ENCODE measurements around the gene GPS1. TPM values are rescaled to one million over a fixed set of nuclear protein-coding genes. Genes with fewer than 3 reads are reported as not detected.

GPS1 gene
- total and polyA plus RNA-seq, 8 donors: 69.2 to 101 (median 78.8) TPM

GRCh38 chr17:82104797-82105416 is 53.2 kb downstream of the GPS1 start:
- Histone ChIP-seq H3K4me3 (no peak overlapping the region), H3K9me3 (no peaks in the 10 kb centered on the region), H3K27me3 (no peaks in the 10 kb centered on the region), H3K4me1 (peaks cover 28 to 70% of the 10 kb centered on the region in 2 donors), H3K27ac (peak overlapping the region in 1 of 2 donors; percentile 84), H3K36me3 (no peaks in the 10 kb centered on the region)
- no peak for DNase-seq
- ATAC-seq: no peak
- TF ChIP-seq CTCF (IDR thresholded peaks at IDR 0.05): no peak
- intact Hi-C loops (cut with DNase I): no loop called here

GRCh38 chr17:82105417-82105881 is 53.8 kb downstream of the GPS1 start:
- peak overlapping the region in 1 of 2 donors; percentile 37 for H3K4me3 ChIP-seq
- peaks cover 28 to 65% of the 10 kb centered on the region in 2 donors for H3K4me1 ChIP-seq
- DNase-seq (no peak), ATAC-seq (no peak)
- no peak for TF ChIP-seq CTCF (IDR thresholded peaks at IDR 0.05)
- intact Hi-C loops (cut with DNase I): no loop called here
- H3K27ac ChIP-seq: peak overlapping the region; percentile 84 to 87
- H3K9me3 ChIP-seq: no peaks in the 10 kb centered on the region
- no peaks in the 10 kb centered on the region for H3K36me3 ChIP-seq
- no peaks in the 10 kb centered on the region for H3K27me3 ChIP-seq

GRCh38 chr17:82105882-82106687 is 54.4 kb downstream of the GPS1 start:
- Histone ChIP-seq H3K27me3 (no peaks in the 10 kb centered on the region), H3K4me3 (peak overlapping the region; percentile 6 to 37), H3K9me3 (no peaks in the 10 kb centered on the region), H3K27ac (peak overlapping the region; percentile 84 to 87), H3K36me3 (no peaks in the 10 kb centered on the region), H3K4me1 (peaks cover 28 to 64% of the 10 kb centered on the region in 2 donors)
- peak; percentile 78 for ATAC-seq
- intact Hi-C loops (cut with DNase I): no loop called here
- TF ChIP-seq CTCF (IDR thresholded peaks at IDR 0.05): peak in 1 of 2 donors; percentile 54
- peak; percentile 33 to 91 (median 66) for DNase-seq

- peak; percentile 34 for ATAC-seq
These were observed 55.1 kb downstream of the GPS1 start for GRCh38 chr17:82106688-82107305.

More at GRCh38 chr17:82106688-82107305, 55.1 kb downstream of the GPS1 start:
- Histone ChIP-seq H3K9me3 (no peaks in the 10 kb centered on the region), H3K4me1 (peaks cover 28 to 57% of the 10 kb centered on the region in 2 donors), H3K27me3 (no peaks in the 10 kb centered on the region), H3K36me3 (no peaks in the 10 kb centered on the region), H3K4me3 (peak overlapping the region in 1 of 2 donors; percentile 37), H3K27ac (peak overlapping the region; percentile 84 to 87)
- no peak for DNase-seq
- intact Hi-C loops (cut with DNase I): no loop called here
- no peak for TF ChIP-seq CTCF (IDR thresholded peaks at IDR 0.05)

Other genes starting within 250 kb of the GPS1 start
- under 1 TPM in 1 of 2 donors, not detected in 1; 0.13 TPM for gene GCGR, start 247.7 kb upstream of the GPS1 start, total RNA-seq
- under 1 TPM in 4 of 6 donors, not detected in 2; 0.14 to 0.37 (median 0.29) TPM for gene GCGR, start 247.7 kb upstream of the GPS1 start, polyA plus RNA-seq (ENCODE audit: insufficient read length in 6 of 6)
- gene MCRIP1, start 218.6 kb upstream of the GPS1 start, total RNA-seq: 10 to 100 TPM; 61.7 to 74.0 TPM
- gene MCRIP1, start 218.6 kb upstream of the GPS1 start, polyA plus RNA-seq (ENCODE audit: insufficient read length in 6 of 6): 10 to 100 TPM; 67.6 to 97.6 (median 89.2) TPM
- gene PPP1R27, start 216.8 kb upstream of the GPS1 start, total RNA-seq: not detected
- under 1 TPM in 2 of 6 donors, not detected in 4; 0.11 to 0.28 TPM for gene PPP1R27, start 216.8 kb upstream of the GPS1 start, polyA plus RNA-seq (ENCODE audit: insufficient read length in 6 of 6)
- gene P4HB, start 191.4 kb upstream of the GPS1 start, total RNA-seq: 100 to 1,000 TPM; 851 to 935 TPM
- 100 to 1,000 TPM; 485 to 650 (median 511) TPM for gene P4HB, start 191.4 kb upstream of the GPS1 start, polyA plus RNA-seq (ENCODE audit: insufficient read length in 6 of 6)
- 100 to 1,000 TPM; 339 to 481 TPM for gene ARHGDIA, start 180.6 kb upstream of the GPS1 start, total RNA-seq
- 100 to 1,000 TPM; 139 to 266 (median 174) TPM for gene ARHGDIA, start 180.6 kb upstream of the GPS1 start, polyA plus RNA-seq (ENCODE audit: insufficient read length in 6 of 6)
- gene ALYREF, start 160.3 kb upstream of the GPS1 start, total RNA-seq: 10 to 100 TPM; 42.7 to 69.7 TPM
- gene ALYREF, start 160.3 kb upstream of the GPS1 start, polyA plus RNA-seq (ENCODE audit: insufficient read length in 6 of 6): 10 to 100 TPM; 60.4 to 85.9 (median 68.0) TPM
- gene ANAPC11, start 160.2 kb upstream of the GPS1 start, total RNA-seq: 100 to 1,000 TPM; 121 to 124 TPM
- 100 to 1,000 TPM in 1 of 6 donors, 10 to 100 TPM in 5; 64.2 to 100 (median 82.8) TPM for gene ANAPC11, start 160.2 kb upstream of the GPS1 start, polyA plus RNA-seq (ENCODE audit: insufficient read length in 6 of 6)
- gene NPB, start 149.7 kb upstream of the GPS1 start, total RNA-seq: under 1 TPM; 0.26 to 0.60 TPM
- gene NPB, start 149.7 kb upstream of the GPS1 start, polyA plus RNA-seq (ENCODE audit: insufficient read length in 6 of 6): 1 to 10 TPM in 5 of 6 donors, under 1 TPM in 1; 0.90 to 2.1 (median 1.4) TPM
- gene PCYT2, start 140.5 kb upstream of the GPS1 start, total RNA-seq: 10 to 100 TPM; 38.0 to 57.7 TPM
- 10 to 100 TPM; 12.7 to 24.1 (median 17.3) TPM for gene PCYT2, start 140.5 kb upstream of the GPS1 start, polyA plus RNA-seq (ENCODE audit: insufficient read length in 6 of 6)
- gene SIRT7, start 133.7 kb upstream of the GPS1 start, total RNA-seq: 10 to 100 TPM; 23.9 to 37.9 TPM
- 10 to 100 TPM; 11.6 to 17.3 (median 12.6) TPM for gene SIRT7, start 133.7 kb upstream of the GPS1 start, polyA plus RNA-seq (ENCODE audit: insufficient read length in 6 of 6)
- 10 to 100 TPM; 25.3 to 39.8 TPM for gene MAFG, start 124.2 kb upstream of the GPS1 start, total RNA-seq
- 10 to 100 TPM in 4 of 6 donors, 1 to 10 TPM in 2; 8.1 to 14.6 (median 10.7) TPM for gene MAFG, start 124.2 kb upstream of the GPS1 start, polyA plus RNA-seq (ENCODE audit: insufficient read length in 6 of 6)
- 10 to 100 TPM; 74.0 to 83.0 TPM for gene PYCR1, start 114.6 kb upstream of the GPS1 start, total RNA-seq
- 10 to 100 TPM; 34.9 to 71.6 (median 38.0) TPM for gene PYCR1, start 114.6 kb upstream of the GPS1 start, polyA plus RNA-seq (ENCODE audit: insufficient read length in 6 of 6)
- gene MYADML2, start 104.7 kb upstream of the GPS1 start, total RNA-seq: not detected
- under 1 TPM in 5 of 6 donors, not detected in 1; 0.08 to 0.20 (median 0.09) TPM for gene MYADML2, start 104.7 kb upstream of the GPS1 start, polyA plus RNA-seq (ENCODE audit: insufficient read length in 6 of 6)
- gene NOTUM, start 90.7 kb upstream of the GPS1 start, total RNA-seq: 1 to 10 TPM in 1 of 2 donors, under 1 TPM in 1; 0.79 to 1.0 TPM
- gene NOTUM, start 90.7 kb upstream of the GPS1 start, polyA plus RNA-seq (ENCODE audit: insufficient read length in 6 of 6): 10 to 100 TPM; 40.3 to 71.4 (median 67.0) TPM
- 10 to 100 TPM; 35.1 to 40.2 TPM for gene ASPSCR1, start 74.3 kb upstream of the GPS1 start, total RNA-seq
- 10 to 100 TPM; 36.0 to 64.3 (median 48.6) TPM for gene ASPSCR1, start 74.3 kb upstream of the GPS1 start, polyA plus RNA-seq (ENCODE audit: insufficient read length in 6 of 6)
- 10 to 100 TPM; 42.9 to 77.7 TPM for gene CENPX, start 29.0 kb upstream of the GPS1 start, total RNA-seq
- gene CENPX, start 29.0 kb upstream of the GPS1 start, polyA plus RNA-seq (ENCODE audit: insufficient read length in 6 of 6): 10 to 100 TPM; 44.1 to 61.8 (median 49.8) TPM
- gene LRRC45, start 28.6 kb upstream of the GPS1 start, total RNA-seq: 10 to 100 TPM; 16.9 to 20.7 TPM
- 10 to 100 TPM; 12.0 to 23.2 (median 17.6) TPM for gene LRRC45, start 28.6 kb upstream of the GPS1 start, polyA plus RNA-seq (ENCODE audit: insufficient read length in 6 of 6)
- 10 to 100 TPM in 1 of 2 donors, 1 to 10 TPM in 1; 4.2 to 11.5 TPM for gene RAC3, start 20.2 kb upstream of the GPS1 start, total RNA-seq
- gene RAC3, start 20.2 kb upstream of the GPS1 start, polyA plus RNA-seq (ENCODE audit: insufficient read length in 6 of 6): 10 to 100 TPM; 11.1 to 23.4 (median 15.4) TPM
- 100 to 1,000 TPM; 113 to 152 TPM for gene DCXR, start 14.2 kb upstream of the GPS1 start, total RNA-seq
- gene DCXR, start 14.2 kb upstream of the GPS1 start, polyA plus RNA-seq (ENCODE audit: insufficient read length in 6 of 6): 10 to 100 TPM; 56.0 to 81.5 (median 69.3) TPM
- gene RFNG, start 87 bp upstream of the GPS1 start, total RNA-seq: 10 to 100 TPM; 29.3 to 44.9 TPM
- gene RFNG, start 87 bp upstream of the GPS1 start, polyA plus RNA-seq (ENCODE audit: insufficient read length in 6 of 6): 10 to 100 TPM; 35.2 to 52.7 (median 46.7) TPM
- gene DUS1L, start 13.9 kb downstream of the GPS1 start, total RNA-seq: 100 to 1,000 TPM; 102 to 103 TPM
- gene DUS1L, start 13.9 kb downstream of the GPS1 start, polyA plus RNA-seq (ENCODE audit: insufficient read length in 6 of 6): 10 to 100 TPM; 55.7 to 95.8 (median 69.4) TPM
- 100 to 1,000 TPM; 288 to 550 TPM for gene FASN, start 46.3 kb downstream of the GPS1 start, total RNA-seq
- 10 to 100 TPM; 18.0 to 63.8 (median 36.0) TPM for gene FASN, start 46.3 kb downstream of the GPS1 start, polyA plus RNA-seq (ENCODE audit: insufficient read length in 6 of 6)
- 10 to 100 TPM; 41.7 to 54.5 TPM for gene CCDC57, start 160.9 kb downstream of the GPS1 start, total RNA-seq
- gene CCDC57, start 160.9 kb downstream of the GPS1 start, polyA plus RNA-seq (ENCODE audit: insufficient read length in 6 of 6): 10 to 100 TPM; 50.4 to 73.4 (median 65.9) TPM
- 100 to 1,000 TPM in 1 of 2 donors, 10 to 100 TPM in 1; 71.2 to 149 TPM for gene SLC16A3, start 177.1 kb downstream of the GPS1 start, total RNA-seq
- gene SLC16A3, start 177.1 kb downstream of the GPS1 start, polyA plus RNA-seq (ENCODE audit: insufficient read length in 6 of 6): 10 to 100 TPM; 13.0 to 21.2 (median 17.8) TPM
- gene CSNK1D, start 221.8 kb downstream of the GPS1 start, total RNA-seq: 100 to 1,000 TPM; 122 to 160 TPM
- 100 to 1,000 TPM; 101 to 145 (median 119) TPM for gene CSNK1D, start 221.8 kb downstream of the GPS1 start, polyA plus RNA-seq (ENCODE audit: insufficient read length in 6 of 6)

Data from left lung (tissue), 10 donors.